GM19324 (cell line): Measurements from ENCODE around the gene CERCAM.
"Not testable (repeated sequence)": the region's sequence is repeated elsewhere in the genome, so short reads cannot be mapped to it uniquely, and the experiment has no call there.

Experiments
- ATAC-seq: cut with Tn5 transposase; IDR thresholded peaks from one replicate; pipeline ENCODE4 v1.9.1; 2021; ENCODE audit warnings: mild to moderate bottlenecking, moderate library complexity; ENCODE audit not compliant: unreplicated experiment, low FRiP score

Gene CERCAM

DNA sequence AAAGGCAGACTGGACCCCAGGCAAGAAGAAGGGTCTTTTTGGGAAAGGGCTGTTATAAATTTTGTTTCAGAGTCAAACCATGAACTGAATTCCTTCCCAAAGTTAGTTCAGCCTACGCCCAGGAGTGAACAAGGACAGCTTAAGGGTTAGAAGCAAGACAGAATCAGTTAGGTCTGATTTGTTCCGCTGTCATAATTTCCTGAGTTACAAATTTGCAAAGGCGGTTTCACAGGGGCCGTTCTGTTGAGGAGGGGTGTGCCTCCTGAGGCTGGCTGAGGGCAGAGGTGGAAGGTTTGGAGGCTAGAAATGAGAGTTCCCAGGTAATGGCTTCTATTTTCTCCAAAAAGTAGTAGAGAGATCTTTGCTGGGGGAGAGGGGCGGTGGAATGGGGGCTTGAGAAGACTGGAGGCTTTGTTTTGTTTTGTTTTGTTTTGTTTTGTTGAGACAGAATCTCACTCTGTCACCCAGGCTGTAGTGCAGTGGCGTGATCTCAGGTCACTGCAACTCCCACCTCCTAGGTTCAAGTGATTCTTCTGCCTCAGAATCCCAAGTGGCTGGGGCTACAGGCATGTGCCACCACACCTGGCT, 4.1 kb upstream of the CERCAM start:
- no peak for ATAC-seq

DNA sequence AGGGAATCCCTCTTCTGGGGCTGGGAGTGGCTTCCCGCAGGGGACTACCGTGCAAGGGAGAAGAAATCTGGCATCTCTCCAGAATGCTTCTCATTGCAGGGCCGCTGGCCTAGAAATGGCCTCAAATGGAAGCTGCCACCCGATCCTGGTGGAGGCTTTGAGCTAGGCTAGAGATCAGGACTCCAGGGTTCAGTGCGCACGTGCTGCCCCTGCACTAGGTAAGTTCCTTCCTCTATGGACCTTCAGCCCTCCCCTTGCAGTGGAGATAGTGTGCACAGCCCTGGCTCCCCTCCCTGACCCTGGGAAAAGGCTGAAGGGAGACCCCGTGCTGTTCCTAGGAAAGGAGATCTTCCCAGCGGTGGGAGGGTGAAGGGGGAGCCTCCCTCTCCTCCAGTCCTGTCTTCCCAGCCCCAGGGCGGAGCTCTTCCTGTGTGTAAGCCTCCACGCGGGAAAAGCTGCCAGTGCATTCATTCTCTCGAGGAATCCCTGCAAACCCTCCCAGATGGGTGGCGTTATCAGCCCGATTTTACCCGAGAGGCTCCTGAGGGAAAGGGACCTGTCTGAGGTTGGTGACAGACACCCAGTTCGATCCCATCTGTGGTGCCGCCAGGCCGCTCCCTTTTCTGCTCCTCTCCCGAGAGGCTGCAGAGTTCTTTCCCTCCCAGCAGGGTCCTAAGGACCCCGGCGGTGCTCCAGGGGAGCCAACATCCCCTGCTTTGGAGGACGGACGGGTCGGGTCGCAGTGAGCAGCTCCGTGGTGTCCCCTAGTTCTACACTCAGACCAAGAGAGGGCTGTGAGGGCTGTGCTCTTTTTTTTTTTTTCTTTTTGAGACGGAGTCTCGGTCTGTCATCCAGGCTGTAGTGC, 1.4 kb upstream of the CERCAM start:
- no peak for ATAC-seq

DNA sequence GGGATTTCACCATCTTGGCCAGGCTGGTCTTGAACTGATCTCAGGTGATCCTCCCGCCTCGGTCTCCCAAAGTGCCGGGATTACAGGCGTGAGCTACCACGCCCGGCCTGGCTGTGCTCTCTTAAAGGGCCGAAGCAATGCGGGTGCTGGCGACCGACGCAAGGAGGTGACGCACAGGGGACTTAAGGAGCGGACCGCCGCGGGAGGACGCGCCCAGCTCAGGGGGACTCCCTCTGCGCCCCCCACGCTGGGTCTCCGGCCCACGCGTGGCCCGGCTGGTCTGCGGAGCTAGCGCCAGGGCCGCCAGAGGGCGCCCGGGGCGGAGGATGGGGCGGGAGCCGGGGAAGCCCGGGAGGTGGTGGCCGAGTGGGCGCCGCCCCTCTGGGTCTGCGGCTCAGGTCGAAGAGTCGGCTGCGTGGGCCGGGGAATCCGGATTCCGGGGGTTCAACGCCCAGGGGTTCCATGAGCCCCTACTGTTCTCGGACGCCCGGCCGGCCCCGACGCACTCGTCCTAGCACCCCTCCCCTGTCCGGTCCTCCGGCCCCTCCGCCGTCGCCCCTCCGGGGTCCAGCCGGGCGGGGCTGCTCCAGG, 502 bp upstream of the CERCAM start:
- ATAC-seq: peak; percentile 68

DNA sequence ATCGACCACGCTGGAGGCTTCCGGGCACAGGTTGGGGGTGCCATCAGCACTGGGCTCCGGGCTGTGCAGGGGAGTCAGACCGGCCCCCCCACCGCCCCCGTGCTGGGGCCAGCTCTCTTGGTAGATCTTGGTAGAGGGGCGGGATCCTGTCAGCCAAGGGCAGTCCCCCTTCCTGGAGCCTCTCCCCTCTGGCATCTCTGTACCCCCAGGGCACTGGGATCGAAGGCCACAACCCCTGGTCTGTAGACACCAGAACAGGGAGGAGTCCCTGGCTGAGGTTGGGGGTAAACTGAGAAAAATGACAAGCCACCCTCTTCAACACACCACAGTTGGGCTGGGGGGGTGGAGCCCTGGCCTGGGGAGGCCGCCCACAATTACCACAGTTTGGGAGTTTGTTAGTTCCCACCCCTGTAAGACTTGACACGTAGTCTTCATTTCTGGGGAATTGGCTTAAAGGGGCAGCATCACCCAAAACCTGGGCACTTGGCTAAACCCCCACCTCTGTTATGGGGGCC, 882 bp downstream of the CERCAM start:
- no peak for ATAC-seq

DNA sequence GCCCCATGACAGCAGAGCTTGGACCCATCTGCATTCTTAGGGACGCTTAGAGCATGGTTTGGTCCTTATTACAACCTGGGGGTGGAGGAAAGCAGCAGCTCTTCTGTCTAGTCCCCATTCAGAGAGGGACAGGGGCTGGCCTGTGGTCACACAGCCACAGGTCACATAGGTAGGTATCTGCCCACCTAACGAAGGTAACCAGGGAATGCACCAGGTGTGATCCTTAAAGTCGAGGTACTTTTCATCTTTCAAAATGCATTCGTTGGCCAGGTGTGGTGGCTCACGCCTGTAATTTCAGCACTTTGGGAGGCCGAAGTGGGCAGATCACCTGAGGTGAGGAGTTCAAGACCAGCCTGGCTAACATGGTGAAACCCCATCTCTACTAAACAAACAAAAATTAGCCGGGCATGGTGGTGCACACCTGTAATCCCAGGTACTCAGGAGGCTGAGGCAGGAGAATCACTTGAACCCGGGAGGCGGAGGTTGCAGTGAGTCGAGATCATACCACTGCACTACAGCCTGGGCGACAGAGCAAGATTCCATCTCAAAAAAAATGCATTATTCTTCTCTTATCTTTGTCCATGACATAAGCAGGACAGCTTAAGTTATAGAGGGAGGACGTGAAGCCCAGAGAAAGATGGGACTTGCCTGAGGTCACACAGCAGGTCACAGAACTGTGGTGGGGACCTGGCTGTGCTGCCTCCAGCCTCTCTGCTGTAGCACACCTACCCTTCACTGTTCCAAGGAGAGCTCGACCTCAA, 1.5 kb downstream of the CERCAM start:
- not testable (repeated sequence) for ATAC-seq

DNA sequence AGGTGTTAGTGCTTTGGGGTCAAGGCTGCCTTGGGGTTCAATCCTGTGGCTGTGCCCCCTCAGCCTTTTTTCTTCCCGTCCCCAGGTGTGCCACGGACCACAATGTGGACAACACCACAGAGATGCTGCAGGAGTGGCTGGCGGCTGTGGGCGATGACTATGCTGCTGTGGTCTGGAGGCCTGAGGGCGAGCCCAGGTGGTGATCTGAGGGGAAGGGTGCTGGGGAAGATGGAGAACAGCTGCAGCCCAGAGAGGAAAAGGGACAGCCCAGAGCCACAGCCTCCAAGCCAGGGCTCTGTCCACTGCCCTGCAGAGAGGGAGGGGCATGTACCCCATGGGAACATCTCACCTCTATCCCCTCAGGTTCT, 2.1 kb downstream of the CERCAM start:
- ATAC-seq: no peak

DNA sequence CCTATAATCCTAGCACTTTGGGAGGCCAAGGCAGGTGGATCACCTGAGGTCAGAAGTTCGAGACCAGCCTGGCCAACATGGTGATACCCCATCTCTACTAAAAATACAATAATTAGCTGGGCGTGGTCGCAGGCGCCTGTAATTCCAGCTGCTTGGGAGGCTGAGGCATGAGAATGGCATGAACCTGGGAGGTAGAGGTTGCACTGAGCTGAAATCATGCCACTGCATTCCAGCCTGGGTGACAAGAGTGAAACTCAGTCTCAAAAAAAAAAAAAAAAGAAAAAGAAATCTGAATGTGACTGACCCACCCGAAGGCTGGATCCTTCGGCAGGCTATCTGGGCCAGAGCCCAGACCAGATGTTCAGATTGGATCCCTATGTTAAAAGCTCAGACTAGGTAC, 2.7 kb downstream of the CERCAM start:
- not testable (repeated sequence) for ATAC-seq

DNA sequence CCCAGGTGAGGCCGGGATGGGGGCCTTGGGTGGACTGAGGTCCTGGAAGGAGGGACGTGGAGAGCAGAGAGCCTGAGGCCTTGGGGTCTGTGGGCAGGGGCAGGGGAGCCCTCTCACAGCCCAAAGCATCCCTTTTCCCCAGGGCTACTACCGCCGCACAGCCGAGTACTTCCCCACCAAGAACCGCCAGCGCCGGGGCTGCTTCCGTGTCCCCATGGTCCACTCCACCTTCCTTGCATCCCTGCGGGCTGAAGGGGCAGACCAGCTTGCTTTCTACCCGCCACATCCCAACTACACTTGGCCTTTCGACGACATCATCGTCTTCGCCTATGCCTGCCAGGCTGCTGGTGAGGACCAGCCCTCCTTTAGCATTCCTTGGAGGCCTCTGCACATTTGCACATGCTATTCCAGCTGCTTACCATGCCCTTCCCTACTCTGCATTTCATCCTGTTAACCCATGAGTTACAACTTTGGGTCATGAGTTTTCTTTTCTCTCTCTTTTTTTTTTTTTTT, 3.7 kb downstream of the CERCAM start:
- ATAC-seq: no peak

DNA sequence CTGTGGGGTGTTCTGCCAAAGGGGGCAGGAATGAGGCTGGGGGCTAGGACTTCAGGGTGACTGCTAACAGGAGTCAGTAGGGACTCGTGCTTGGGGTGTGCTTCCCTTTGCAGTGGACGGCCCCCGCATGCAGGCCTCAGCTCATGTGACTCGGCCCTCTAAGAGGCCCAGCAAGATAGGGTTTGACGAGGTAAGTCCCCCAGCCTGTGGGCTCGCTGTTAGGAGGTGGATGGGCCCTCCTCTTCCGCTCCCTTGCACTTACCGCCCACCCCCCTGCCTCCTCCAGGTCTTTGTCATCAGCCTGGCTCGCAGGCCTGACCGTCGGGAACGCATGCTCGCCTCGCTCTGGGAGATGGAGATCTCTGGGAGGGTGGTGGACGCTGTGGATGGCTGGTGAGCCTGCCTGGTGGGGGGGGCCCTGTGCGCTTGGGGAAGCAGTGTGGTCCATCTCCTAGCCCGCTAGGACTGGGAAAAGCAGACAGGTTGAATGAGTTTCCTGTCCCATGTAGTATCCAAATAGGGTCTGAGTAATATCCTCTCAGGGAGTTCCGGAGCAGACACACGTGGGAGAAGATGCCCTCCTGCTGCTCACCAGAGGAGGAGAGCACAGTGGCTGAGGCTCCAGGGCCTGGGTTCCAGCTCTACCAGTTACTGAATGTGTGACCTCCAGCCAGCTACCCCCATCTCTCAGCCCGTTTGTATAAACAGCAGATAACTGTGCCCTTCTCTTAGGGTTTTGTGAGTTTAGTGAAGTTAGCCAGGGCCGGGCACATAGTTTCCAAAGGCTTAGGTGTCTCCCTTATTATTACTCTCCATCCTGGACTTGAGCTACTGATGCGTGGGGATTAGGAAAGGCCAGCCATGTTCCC, 8.2 kb downstream of the CERCAM start:
- no peak for ATAC-seq

DNA sequence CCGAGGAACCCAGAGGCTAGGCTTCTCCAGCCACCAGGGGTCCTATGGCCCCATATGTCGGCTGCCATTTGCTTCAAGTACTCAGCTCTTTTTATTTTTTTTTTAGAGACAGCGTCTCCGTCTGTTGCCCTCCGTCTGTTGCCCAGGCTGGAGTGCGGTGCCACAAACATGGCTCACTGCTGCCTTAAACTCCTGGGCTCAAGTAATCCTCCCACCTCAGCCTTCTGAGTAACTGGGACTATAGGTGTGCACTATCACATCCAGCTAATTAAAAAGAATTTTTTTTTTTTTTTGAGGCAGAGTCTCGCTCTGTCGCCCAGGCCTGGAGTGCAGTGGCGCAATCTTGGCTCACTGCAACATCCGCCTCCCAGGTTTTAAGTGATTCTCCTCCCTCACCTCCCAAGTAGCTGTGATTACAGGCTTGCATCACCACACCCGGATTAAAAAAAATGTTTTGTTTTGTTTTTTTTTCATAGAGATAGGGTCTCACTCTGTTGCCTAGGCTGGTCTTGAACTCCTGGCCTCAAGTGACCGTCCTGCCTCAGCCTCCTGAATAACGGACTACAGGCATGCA, 8.9 kb downstream of the CERCAM start:
- ATAC-seq: no peak

DNA sequence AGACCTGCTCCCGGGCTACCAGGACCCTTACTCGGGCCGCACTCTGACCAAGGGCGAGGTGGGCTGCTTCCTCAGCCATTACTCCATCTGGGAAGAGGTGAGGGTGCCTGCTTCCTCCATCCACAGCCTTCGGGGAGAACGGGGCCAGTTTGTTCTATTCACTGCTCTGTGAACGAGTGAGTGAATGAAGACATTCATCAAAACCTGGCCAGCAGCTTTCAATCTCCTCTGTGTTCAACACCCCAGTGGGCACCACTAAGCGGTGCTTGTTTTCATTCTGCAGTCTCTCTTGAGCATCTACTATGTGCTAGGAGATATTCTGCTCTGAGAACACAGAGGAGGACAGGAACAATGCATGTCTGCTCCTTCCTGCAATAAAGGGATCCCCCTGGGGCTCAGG, 10.6 kb downstream of the CERCAM start:
- ATAC-seq: no peak

DNA sequence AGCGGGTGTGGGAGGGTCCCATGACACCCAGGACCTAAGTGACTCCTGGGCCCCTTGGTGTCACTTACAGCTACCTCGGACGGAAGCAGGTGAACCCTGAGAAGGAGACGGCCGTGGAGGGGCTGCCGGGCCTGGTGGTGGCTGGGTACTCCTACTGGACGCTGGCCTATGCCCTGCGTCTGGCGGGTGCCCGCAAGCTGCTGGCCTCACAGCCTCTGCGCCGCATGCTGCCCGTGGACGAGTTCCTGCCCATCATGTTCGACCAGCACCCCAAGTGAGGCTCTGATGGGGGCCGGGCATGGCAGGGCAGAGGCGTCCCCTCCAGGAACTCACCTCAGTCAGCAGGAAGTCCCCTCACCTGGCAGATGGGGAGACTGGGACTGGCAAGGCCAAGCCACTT, 13.7 kb downstream of the CERCAM start:
- no peak for ATAC-seq

DNA sequence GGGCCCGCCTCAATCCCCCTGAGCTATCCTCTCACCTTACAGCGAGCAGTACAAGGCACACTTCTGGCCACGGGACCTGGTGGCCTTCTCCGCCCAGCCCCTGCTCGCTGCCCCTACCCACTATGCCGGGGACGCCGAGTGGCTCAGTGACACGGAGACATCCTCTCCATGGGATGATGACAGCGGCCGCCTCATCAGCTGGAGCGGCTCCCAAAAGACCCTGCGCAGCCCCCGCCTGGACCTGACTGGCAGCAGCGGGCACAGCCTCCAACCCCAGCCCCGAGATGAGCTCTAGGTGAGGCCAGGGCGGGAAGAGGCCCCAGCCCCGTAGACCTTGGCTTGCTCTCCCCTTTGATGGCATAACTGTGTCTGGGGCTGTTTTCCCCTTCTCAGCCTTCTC, 15.0 kb downstream of the CERCAM start:
- no peak for ATAC-seq

DNA sequence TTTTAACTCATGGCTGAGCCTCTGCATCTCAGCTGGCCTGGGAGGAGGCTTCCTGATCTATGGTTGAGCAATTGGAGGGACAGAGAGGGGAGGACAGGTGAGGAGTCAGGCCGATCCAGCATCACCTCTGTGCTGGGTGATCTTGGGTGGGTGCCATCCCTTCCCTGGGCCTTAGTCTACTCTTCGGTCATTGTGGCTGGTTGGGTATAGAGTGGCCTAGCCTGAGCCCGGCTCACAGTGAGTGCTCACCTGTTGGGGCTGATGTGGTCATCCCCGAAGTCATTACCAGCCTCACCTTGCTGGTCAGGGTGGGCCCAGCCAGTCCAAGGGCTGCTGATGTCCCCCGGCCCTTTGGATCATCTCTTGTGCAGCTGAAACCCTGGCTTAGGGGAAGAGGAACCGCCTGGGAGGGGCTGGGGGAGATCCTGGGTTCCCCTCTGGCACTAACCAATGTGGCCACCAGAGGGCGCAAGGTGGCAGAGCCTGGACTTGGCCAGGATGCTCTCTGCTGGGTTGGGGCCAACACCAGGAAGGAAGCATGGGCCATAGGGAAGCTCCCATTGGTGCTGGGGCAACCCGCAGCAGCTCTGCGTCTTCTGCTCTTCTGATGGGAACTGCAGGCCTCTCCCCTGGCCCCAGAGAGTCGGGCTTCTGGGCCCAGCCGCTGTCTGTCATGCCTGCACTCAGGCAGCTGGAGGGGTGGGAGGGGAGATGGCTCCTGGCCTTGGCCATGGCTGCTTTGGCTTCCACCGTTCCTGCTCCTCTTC, 17.9 kb downstream of the CERCAM start:
- no peak for ATAC-seq

DNA sequence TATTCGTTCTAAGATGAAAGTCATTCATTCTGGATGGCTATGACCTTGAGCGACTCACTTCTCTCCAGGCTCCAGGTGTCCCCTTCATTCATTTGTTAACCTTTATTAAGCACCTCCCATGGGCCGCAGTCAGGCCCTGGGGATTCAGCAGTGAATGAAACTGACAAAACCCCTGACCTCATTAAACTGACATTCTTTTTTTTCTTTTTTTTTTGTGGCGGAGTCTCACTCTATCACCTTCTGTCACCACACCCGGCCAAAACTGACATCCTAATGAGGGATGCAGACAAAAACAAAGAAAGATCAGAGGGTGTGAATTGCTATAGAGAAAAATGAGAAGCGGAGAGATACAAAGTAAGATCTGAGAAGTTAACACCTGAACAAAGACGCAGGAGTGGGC, 18.6 kb downstream of the CERCAM start:
- no peak for ATAC-seq

DNA sequence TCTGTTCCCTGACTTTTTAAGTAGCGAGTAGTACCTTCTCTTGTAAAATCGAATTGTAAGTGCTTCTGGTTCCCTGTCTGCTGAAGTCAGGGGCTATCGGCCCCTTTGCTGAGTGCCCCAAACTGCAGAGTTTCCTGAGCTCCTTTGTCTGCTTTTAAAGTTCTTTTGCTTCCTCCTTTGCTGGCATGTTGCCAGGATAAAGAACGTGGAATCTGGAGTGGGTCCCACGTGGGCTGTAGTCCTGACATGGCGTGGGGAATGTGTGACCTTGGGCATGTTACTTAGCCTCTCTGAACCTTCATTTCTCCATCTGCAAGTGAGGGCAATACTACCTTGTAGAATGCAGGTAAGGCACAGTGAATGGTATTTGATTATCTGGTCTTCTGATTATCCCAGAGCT, 21.5 kb downstream of the CERCAM start:
- ATAC-seq: no peak

DNA sequence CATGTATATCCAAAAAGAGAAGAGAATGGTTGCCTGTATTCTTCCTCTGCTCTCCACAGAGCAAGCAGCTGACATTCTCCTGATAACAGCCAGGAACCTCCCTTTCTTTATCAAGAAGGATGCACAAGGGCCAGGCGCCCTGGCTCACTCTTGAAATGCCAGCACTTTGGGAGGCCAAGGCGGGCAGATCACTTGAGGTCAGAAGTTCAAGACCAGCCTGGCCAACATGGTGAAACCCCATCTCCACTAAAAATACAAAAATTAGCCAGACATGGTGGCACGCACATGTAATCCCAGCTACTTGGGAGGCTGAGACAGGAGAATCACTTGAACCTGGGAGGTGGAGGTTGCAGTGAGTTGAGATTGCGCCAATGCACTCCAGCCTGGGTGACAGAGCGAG, 25.8 kb downstream of the CERCAM start:
- not testable (repeated sequence) for ATAC-seq

DNA sequence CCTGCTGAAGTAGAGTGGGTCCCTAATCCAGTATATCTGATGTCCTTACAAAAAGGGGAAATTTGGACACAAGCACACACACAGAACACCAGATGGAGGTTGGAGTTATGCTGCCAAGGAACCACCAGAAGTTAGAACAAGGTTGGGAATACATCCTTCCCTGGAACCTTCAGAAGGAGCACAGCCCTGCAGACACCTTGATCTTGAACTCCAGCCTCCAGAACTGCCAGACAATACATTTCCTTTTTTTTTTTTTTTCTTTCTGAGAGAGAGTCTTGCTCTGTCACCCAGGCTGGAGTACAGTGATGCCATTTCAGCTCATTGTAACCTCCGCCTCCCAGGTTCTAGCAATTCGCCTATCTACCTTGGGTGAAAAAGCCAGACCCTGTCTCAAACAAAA, 28.1 kb downstream of the CERCAM start:
- no peak for ATAC-seq

DNA sequence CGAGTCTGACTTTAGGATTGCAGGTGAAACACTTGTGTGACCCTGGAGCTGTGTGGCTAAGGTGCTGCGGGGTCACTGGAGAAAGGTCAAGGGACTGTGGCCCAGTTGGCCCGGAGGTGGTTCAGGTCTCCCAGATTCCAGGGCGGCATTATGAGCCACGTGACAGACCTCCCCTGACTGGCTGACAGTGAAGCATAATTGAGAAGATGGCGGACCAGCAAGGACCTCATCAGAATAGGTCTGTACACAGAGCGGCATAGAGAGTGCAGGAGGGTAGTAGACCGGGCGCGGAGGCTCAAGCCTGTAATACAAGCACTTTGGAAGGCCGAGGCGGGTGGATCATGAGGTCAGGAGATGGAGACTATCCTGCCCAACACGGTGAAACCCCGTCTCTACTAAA, 34.3 kb downstream of the CERCAM start:
- no peak for ATAC-seq
